Smooth muscle cell of bladder (primary cell): Measurements from ENCODE around the gene OR9A4. TPM values are rescaled to one million over a fixed set of nuclear protein-coding genes. Genes with fewer than 3 reads are reported as not detected.

ENCODE experiments used
- total RNA-seq: library from RNA; depleted of rRNA; stranded (reverse); fragments of >200 nt; gene quantifications from 2 replicates; pipeline ENCODE4 v1.2.3, GENCODE V29; 2014

Gene OR9A4, protein sequence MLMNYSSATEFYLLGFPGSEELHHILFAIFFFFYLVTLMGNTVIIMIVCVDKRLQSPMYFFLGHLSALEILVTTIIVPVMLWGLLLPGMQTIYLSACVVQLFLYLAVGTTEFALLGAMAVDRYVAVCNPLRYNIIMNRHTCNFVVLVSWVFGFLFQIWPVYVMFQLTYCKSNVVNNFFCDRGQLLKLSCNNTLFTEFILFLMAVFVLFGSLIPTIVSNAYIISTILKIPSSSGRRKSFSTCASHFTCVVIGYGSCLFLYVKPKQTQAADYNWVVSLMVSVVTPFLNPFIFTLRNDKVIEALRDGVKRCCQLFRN
- not detected in 2 replicates for total RNA-seq

DNA sequence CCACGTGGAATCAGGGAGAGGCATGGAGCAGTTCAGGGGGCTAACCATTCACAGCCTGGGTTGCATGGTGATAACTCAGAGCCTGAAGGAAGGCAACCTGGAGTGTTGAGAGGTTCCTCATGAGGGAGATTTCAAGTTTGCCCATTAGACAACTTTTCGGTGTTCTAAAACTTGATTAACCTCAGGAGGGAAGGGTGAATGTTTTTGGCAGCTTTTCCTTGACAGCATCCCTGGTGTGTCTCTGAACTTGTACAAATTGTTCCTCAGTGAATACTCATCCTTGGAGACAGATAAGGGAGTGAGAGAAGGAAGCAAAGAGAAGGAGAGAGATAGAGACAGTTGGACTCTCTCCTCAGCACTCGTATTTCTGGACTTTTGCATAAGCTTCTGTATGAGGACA is at the start of gene OR9A4:
Gene OR9A4, plus strand, starts transcription at position 301 of the 400 bp plus-strand sequence. CDS start 2,477 bp downstream, outside the sequence.

DNA sequence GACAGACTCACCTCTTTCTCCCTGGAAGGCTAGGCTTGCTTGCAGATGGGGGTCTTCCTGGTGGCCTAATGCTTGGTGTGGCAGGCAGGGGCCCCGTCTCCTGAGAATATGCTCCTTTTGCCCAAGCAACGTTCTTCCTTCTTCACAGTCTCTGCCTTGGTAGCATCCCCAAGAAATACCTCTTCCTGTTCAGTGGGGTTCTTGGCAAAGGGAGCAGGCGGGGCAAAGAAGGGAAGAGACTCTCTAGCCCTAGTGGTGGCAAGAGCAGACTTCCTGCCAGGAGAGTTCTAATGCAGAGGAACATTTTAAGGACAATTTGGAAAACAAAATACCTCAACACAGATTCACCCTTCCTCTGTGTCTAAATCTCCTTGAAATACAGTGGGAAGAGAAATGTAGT is 30.6 kb downstream of the OR9A4 start, which contains the start of gene CLEC5A:
Gene CLEC5A, minus strand, starts transcription at position 179 of the 400 bp plus-strand sequence. CDS start 682 bp downstream, outside the sequence.

Other genes with a start within 250 kb of the OR9A4 start
- gene DENND11, start 214.2 kb upstream of the OR9A4 start, total RNA-seq = 6.0 and 9.4 TPM in 2 replicates
- gene WEE2, start 208.0 kb upstream of the OR9A4 start, total RNA-seq = not detected in 2 replicates
- 137 and 162 TPM in 2 replicates for gene SSBP1, start 178.0 kb upstream of the OR9A4 start, total RNA-seq
- 0.85 and 1.8 TPM in 2 replicates for gene TAS2R3, start 152.3 kb upstream of the OR9A4 start, total RNA-seq
- 0.85 and 0.92 TPM in 2 replicates for gene TAS2R4, start 139.7 kb upstream of the OR9A4 start, total RNA-seq
- 0.57 and 0.92 TPM in 2 replicates for gene TAS2R5, start 126.2 kb upstream of the OR9A4 start, total RNA-seq
- not detected in 2 replicates for gene PRSS37, start 74.9 kb upstream of the OR9A4 start, total RNA-seq
- gene CLEC5A, start 30.6 kb downstream of the OR9A4 start, total RNA-seq = not detected in 2 replicates
- not detected in 2 replicates for gene TAS2R38, start 57.4 kb downstream of the OR9A4 start, total RNA-seq
- gene MGAM, start 79.5 kb downstream of the OR9A4 start, total RNA-seq = under 0.01 TPM in 2 replicates
- not detected in 2 replicates for gene MGAM2, start 195.3 kb downstream of the OR9A4 start, total RNA-seq